Tibial artery (tissue), 4 donors: ENCODE data around the gene EFHC1.
A peak's percentile ranks its signal among the peaks of the same experiment; 100 is the strongest.

ENCODE experiments used
- DNase-seq, 2 donors: peaks; one replicate each; pipeline ENCODE4 v3.0.0-alpha.2; 2019
- H3K27ac ChIP-seq, 2 donors: fragments of 200-600 bp; sonication (generic) in 1 of 2; 1 replicate in 1 of 2; 2 replicates in 1 of 2; pipeline ENCODE4 v1.5.1; 2018 to 2019; ENCODE audit warnings: mild to moderate bottlenecking in 1 of 2
- H3K27me3 ChIP-seq, 2 donors: fragments of 200-600 bp; sonication (generic) in 1 of 2; one replicate each; pipeline versions ENCODE4 v1.5.1 to v1.6.0; 2016 to 2019
- H3K36me3 ChIP-seq, 3 donors: fragments of 200-600 bp; sonication (generic) in 2 of 3; one replicate each; pipeline ENCODE4 v1.5.1; 2016 to 2019; ENCODE audit warnings: mild to moderate bottlenecking in 2 of 3
- H3K4me1 ChIP-seq, 4 donors: fragments of 200-600 bp; sonication (generic) in 2 of 4; 1 replicate in 3 of 4; 2 replicates in 1 of 4; pipeline ENCODE4 v1.5.1; 2016 to 2019
- H3K4me3 ChIP-seq, 2 donors: fragments of 200-600 bp; sonication (generic) in 1 of 2; 1 replicate in 1 of 2; 2 replicates in 1 of 2; pipeline ENCODE4 v1.5.1; 2018 to 2019; ENCODE audit warnings: mild to moderate bottlenecking in 2 of 2
- H3K9me3 ChIP-seq, 3 donors: fragments of 200-600 bp; sonication (generic) in 1 of 3; one replicate each; pipeline ENCODE4 v1.5.1; 2016 to 2019
- intact Hi-C: fragments of 100-400 bp; cut with DNase I; formaldehyde crosslinking; loops from one replicate; pipeline ENCODE4 v1.15.0; 2023; ENCODE audit warnings: low total_unique reads
- TF ChIP-seq, protein P1 (sequence below), 2 experiments: fragments of 200-600 bp in 1 of 2; fragments of 450-650 bp in 1 of 2; IDR thresholded peaks; one replicate each; pipeline ENCODE4 v1.5.1; 2017 to 2019; ENCODE audit warnings: antibody characterized with exemption in 2 of 2, mild to moderate bottlenecking in 1 of 2, moderate library complexity in 1 of 2

The EFHC1 gene

GRCh38 chr6:52514514-52514913 lies 94.4 kb downstream of the EFHC1 start:
- H3K27me3 ChIP-seq: no peaks in the 10 kb centered on the region
- DNase-seq: peak; percentile 74 to 82
- peak overlapping the region; percentile 41 to 83 for H3K27ac ChIP-seq
- H3K4me3 ChIP-seq: no peak overlapping the region
- intact Hi-C loops: no loop called here
- TF ChIP-seq, protein P1, sequence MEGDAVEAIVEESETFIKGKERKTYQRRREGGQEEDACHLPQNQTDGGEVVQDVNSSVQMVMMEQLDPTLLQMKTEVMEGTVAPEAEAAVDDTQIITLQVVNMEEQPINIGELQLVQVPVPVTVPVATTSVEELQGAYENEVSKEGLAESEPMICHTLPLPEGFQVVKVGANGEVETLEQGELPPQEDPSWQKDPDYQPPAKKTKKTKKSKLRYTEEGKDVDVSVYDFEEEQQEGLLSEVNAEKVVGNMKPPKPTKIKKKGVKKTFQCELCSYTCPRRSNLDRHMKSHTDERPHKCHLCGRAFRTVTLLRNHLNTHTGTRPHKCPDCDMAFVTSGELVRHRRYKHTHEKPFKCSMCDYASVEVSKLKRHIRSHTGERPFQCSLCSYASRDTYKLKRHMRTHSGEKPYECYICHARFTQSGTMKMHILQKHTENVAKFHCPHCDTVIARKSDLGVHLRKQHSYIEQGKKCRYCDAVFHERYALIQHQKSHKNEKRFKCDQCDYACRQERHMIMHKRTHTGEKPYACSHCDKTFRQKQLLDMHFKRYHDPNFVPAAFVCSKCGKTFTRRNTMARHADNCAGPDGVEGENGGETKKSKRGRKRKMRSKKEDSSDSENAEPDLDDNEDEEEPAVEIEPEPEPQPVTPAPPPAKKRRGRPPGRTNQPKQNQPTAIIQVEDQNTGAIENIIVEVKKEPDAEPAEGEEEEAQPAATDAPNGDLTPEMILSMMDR (IDR thresholded peaks at IDR 0.05): no peak
- H3K4me1 ChIP-seq: peaks cover 7 to 98% (median 57%) of the 10 kb centered on the region in 4 donors
- H3K9me3 ChIP-seq: no peaks in the 10 kb centered on the region
- H3K36me3 ChIP-seq: peaks cover 6 to 28% (median 18%) of the 10 kb centered on the region in 3 donors

GRCh38 chr6:52515219-52515960 lies 95.2 kb downstream of the EFHC1 start:
- peaks cover 7 to 98% (median 56%) of the 10 kb centered on the region in 4 donors for H3K4me1 ChIP-seq
- H3K36me3 ChIP-seq: peaks cover 5 to 24% (median 17%) of the 10 kb centered on the region in 3 donors
- H3K9me3 ChIP-seq: no peaks in the 10 kb centered on the region
- H3K27ac ChIP-seq: peak overlapping the region; percentile 41 to 83
- intact Hi-C loops: no loop called here
- H3K4me3 ChIP-seq: no peak overlapping the region
- no peaks in the 10 kb centered on the region for H3K27me3 ChIP-seq
- TF ChIP-seq, protein P1 (IDR thresholded peaks at IDR 0.05): no peak
- DNase-seq: no peak

- peak overlapping the region; percentile 83 to 86 for H3K27ac ChIP-seq
- no peak for DNase-seq
- TF ChIP-seq, protein P1 (IDR thresholded peaks at IDR 0.05): no peak
- no peak overlapping the region for H3K4me3 ChIP-seq
- H3K36me3 ChIP-seq: peaks cover 5 to 24% (median 17%) of the 10 kb centered on the region in 3 donors
- intact Hi-C loops: no loop called here
- peaks cover 7 to 98% (median 59%) of the 10 kb centered on the region in 4 donors for H3K4me1 ChIP-seq
- no peaks in the 10 kb centered on the region for H3K27me3 ChIP-seq
- no peaks in the 10 kb centered on the region for H3K9me3 ChIP-seq
These were observed 96.1 kb downstream of the EFHC1 start for GRCh38 chr6:52516269-52516668.

DNA sequence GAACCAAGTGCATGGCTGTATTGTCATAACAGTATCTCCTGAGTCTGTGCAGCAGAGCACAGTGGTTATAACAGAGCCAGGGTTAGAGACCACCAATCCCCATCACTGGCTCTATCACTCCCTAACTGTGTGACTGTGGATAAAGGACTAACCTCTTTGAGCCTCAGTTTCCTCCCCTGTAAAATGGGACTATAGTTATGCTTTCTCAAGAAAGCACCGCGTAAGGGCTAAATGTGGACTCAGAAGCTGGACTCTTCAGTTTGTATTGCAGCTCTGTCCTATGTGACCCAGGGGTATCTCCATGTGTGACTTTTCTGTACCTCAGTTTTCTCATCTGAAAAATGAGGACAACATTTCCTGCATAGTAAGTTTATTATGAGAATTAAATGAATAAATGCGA lies 96.8 kb downstream of the EFHC1 start:
- no peak for DNase-seq
- Histone ChIP-seq H3K4me3 (no peak overlapping the region), H3K27me3 (no peaks in the 10 kb centered on the region), H3K27ac (peak overlapping the region; percentile 83 to 86), H3K4me1 (peaks cover 7 to 98% (median 60%) of the 10 kb centered on the region in 4 donors), H3K36me3 (peaks cover 5 to 24% (median 17%) of the 10 kb centered on the region in 3 donors), H3K9me3 (no peaks in the 10 kb centered on the region)
- TF ChIP-seq, protein P1 (IDR thresholded peaks at IDR 0.05): no peak
- intact Hi-C loops: no loop called here

DNA sequence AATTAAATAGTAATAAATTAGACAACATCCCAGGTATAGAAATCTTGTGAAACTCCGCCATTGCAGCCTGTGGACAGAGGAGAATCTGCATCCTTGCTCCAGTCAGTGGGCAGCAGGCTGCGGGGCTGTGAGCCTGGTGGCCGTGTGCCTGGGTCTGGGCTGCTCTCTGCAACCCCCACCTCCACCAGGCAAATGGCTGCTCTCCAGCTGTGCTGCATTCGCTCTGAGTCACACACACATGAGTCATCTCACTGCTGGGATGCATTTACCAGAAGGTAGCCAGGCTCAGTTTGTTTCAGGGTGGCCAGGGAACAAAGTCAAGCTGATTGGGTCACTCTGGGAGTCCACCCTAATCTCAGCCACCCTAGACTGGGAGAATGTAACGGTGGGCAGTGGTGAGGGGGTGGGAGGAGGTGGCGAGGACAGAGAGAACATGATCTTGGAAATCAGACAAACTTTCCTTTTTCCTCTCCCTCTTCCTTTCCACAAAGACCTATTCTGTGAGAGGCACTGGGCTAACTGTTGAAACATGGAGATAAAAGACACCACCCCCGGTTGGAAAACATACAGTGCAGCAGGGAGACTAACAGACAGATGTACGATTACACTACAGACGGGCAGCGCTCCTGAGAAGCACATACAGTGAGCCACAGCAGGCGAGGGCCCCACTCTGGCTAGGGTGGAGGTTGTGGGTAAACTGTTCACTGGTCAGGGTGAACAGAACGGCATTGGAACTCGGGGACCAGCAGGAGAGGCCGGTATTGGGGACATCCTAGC lies 97.5 kb downstream of the EFHC1 start:
- H3K36me3 ChIP-seq: peaks cover 5 to 24% (median 17%) of the 10 kb centered on the region in 3 donors
- peaks cover 11 to 98% (median 60%) of the 10 kb centered on the region in 4 donors for H3K4me1 ChIP-seq
- peak; percentile 94 to 95 for DNase-seq
- peak overlapping the region; percentile 83 to 86 for H3K27ac ChIP-seq
- no peaks in the 10 kb centered on the region for H3K27me3 ChIP-seq
- no peak overlapping the region for H3K4me3 ChIP-seq
- no peaks in the 10 kb centered on the region for H3K9me3 ChIP-seq
- TF ChIP-seq, protein P1 (IDR thresholded peaks at IDR 0.05): no peak
- intact Hi-C loops: no loop called here
